DMS79 (cell line): ENCODE measurements around the gene BNC2.
"Not testable (repeated sequence)": the region's sequence is repeated elsewhere in the genome, so short reads cannot be mapped to it uniquely, and the experiment has no call there.

Experiments
- DNase-seq: peaks from one replicate; lab custom pipeline; 2025; lab: John Stamatoyannopoulos, UW

The BNC2 gene

DNA sequence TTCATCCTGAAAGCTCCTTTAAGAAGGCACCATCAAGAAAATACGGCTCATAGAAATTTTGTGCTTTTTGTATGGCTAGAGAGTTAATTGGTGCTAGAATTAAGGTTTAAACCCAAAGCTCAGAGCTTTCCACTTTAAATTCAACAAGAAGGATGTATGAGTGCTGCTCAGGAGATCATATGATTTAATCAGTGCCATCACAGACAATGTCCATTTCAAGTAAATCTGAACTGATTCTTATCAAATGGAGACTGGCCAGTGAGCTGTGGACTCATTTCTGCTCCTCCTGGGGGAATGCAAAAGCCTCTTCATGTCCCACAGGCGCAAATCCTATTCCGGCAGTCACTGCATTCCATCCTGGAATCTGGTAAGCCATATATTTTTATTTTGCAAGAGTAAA, 327.2 kb downstream of the BNC2 start:
- DNase-seq: no peak

DNA sequence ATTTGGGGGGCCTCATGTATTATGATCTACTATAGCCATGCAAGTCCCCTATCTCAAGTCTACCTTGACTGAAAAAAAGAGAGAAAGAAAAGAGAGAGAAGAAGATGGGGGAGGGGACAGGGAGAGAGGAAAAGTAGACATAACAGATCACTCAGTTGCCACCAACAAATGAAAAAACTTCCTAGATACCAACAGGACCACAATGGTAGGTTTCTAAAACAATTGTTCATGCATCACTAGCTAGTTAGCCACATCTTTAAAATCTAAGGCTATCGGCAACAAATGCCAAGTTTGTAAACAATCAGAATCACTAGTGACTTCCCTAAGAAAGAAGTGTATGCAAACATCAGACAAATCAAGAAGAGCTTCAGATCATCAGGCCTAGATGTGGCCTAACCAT, 328.2 kb downstream of the BNC2 start:
- DNase-seq: no peak

DNA sequence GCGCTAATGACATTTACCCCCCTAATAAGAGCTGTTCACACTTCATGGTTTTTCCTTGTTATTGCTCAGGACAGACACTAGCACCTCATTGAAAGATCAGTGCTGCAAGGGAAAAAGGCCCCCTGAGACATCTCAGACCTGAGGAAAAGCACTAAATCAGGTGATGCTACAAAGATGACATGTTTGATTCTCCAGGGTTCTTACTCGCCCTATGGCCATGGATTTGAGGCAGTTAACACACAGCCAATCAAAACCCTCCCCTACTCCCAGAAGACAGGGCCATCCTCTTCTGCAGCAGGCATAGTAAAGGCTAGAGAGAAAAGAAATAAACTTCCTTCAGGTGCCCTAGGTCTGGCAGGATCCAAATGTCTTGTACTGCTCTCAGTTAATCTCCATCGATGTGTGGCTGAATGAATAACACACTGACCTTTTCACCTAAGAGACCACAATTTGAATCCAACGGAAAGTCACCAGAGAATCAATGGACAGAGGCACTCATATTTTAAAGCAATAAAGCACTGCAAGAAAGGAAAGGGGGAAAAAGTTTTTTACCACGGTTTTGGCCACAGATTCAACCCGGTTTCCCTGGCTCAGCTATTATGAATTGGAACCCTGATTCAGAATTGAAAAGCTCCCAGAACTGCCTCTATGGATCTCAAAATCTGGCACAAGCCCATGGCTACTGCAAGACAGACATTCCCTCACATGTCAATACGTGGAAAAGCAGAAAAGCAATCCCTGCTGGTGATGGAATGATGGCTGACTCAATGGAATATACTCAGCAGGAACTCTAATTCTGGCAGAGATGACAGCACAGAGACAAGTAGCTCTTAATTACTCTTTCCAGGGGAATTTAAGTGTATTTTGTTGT, 329.5 kb downstream of the BNC2 start:
- no peak for DNase-seq

DNA sequence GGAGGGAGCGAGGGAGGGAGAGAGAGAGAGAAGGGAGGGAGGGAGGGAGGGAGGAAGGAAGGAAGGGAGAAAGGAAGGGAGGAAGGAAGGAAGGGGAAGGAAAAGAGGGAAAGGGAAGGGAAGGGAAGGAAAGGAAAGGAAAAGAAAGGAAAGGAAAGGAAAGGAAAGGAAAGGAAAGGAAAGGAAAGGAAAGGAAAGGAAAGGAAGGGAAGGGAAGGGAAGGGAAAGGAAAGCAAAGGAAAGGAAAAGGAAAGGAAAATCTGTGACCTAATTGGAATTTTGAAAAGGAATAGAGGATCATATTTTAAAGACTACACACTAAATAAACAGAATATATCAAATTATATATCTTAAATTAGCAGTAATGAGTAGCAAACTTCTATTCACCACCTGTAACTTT, 330.8 kb downstream of the BNC2 start:
- not testable (repeated sequence) for DNase-seq

DNA sequence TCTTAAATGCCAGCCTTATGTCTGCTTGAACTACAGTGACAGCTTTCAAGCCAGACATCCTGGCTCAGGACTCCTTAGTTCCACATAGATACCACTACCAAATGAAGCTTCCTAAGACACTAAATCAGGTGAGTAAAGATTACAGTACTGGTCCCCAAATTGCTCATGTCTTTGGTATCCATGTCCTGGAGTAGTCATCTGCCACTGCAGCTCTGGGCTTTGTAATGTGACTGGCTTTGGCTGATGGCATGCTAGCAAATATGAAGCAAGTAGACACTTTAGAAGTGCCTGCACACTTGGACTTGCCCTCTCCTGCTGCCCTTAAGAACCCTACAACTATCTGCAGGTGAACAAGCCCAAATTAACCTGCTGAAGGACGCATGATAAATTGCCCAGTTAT, 334.9 kb downstream of the BNC2 start:
- DNase-seq: no peak

DNA sequence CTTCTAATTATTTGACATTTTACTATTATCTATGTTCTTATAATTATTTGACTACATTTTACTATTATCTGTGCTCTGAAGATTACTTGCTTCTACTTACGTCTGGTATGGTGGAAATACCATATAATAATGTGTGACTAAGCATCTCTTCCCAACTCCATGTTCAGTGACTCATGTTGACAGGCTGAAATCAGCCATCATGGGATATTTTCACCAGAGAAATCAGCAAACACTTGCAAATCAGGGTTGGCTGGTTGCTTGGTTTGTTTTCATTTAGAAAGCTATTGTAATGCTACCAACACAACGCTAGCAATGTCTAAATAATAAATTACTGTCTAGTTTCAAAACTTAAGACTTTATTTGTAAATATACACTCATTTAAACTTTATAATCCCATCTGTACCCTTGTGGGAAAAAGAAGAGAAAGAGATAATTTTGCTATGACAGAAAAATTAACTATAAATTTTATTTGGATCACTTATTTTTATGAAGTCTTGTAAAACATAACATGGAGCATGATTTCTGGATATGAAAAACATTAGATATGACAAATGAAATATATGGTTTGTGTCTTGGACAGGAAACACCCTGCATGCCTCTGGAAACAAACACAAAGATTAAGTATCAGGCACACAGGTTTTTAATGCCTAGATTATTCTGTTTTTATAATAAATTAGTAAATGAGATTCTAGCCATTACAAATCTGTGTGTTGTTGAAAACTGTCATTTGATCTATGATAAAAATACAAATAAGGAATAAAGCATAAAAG, 337.6 kb downstream of the BNC2 start:
- no peak for DNase-seq

DNA sequence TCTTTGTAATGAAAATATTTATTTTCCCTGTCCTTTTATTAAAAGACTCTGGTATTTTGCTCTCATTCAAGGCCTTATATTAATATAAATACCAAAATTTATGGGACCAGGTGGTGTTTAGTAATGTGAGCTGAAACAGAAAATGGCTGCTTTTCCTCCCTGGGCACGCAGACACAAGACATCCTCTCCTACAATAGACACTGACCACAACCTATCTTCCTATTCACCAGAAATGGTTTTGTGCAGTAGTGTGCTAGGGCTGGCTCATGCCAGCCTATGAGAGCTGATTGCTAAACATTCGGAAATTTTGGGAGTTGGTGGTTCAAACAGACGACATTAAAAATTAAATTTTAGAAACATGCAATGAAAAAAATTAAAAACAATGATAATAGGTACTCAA, 338.2 kb downstream of the BNC2 start:
- DNase-seq: no peak

DNA sequence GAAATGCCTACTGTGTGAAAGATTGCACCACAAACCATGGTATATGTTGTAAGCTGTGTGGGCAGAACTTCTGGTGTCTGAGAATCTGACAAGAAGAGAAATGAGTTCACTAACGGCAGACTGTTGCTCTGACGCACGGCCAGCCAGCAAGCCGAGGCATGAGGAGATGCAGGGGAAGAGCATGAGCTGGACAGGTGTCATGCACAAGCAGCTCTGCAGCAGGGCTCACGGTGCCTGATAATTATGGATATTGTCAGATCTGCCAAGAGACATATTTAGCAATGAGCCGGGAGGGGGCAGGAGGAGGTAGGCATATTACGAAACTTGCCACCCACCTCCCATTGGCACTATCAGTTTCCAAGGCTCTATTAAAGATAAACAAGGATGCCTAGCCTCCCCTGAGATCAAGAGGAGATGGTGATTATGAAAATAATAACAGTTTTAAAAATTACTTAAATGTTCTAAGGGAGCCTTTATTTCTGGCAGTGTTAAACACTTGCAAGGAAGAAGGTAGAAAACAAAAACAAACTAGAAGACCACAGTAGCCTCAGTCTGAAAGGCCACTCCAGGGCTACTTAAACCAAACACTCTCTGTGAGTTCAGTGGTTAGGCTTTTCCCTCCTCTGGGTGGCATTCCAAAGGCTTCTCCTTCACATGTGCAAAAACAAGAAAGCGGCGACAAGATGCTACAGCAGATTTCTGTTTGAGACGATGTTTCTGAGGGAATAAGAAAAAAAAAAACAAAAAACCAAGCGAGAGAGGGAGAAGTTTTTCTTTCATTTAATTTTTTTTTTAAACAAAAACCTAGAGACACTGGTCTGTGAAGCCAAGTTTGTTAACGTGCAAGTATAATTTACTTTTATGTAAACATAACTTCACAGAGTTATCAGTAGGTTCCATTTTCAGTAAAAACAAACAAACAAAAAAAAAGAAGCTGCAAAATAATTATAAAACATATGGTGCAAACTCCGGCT, 339.5 kb downstream of the BNC2 start:
- no peak for DNase-seq

DNA sequence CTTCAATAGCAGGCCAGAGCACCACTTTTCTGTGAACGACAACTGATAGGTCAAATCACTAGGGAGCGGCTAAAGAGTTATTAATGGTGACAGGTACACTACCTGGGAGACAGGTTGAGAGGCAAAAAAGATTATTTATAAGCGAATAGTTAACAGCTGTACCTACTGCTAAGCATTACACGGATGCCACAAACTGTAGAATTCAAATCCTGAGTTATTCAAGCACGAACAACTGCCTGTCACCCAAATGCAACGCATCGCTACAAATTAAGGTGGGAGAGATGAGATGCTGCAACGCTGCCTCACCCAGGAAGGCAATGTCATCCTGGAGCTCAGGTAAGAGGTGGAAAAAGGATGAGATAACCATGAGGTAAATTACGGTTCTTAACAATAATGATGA, 342.9 kb downstream of the BNC2 start:
- no peak for DNase-seq

DNA sequence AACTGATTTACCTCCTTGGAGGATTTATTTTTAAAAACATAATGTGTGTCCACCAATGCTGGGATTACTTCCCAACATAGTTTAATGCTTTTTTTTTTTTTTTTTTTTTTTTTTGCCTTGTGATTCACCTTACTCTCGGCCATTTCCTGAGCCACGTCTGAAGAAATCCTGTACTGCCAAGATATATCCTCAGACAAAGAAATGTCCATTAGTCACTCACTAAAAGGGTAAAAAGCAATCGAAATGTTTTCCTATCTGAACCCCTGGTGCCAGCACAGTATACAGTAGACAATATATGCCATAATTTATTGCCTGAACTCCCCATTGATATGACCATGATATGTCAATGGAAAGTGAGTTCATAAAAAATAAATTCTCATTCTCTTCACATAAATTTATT, 344.1 kb downstream of the BNC2 start:
- DNase-seq: no peak

DNA sequence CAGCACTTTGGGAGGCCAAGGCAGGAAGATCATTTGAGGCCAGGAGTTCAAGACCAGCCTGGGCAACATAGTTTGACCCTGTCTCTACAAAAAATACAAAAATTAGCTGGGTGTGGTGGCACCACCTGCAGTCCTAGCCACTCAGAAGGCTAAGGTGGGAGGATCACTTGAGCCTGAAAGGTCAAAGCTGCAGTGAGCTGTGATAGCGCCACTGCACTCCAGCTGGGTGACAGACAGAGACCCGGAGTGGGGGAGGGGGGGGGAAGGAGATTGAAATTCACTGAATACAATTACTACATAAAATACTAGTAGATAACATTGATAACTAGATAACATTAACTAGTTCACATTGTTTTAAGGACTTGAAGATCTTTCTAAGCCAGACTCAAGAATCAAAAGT, 345.6 kb downstream of the BNC2 start:
- DNase-seq: no peak

DNA sequence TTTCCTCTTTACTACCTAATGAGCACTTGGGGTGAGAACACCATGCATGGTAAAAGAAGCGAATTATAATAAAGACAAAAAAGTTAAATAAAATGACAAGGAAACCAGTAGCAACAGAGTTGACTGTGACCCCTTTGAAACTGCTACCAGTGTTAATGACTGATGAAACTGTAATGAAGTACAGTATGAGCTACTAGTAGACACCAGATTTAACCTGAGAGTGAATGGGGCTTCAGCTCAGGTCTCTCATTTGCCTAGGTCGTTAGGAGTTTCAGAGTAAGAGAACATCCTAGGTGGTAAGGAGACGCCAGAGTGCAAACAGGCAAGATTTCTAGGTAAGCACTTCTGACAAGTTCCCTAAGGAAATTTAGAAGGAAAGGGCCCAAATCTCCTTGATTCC, 346.4 kb downstream of the BNC2 start:
- DNase-seq: no peak

DNA sequence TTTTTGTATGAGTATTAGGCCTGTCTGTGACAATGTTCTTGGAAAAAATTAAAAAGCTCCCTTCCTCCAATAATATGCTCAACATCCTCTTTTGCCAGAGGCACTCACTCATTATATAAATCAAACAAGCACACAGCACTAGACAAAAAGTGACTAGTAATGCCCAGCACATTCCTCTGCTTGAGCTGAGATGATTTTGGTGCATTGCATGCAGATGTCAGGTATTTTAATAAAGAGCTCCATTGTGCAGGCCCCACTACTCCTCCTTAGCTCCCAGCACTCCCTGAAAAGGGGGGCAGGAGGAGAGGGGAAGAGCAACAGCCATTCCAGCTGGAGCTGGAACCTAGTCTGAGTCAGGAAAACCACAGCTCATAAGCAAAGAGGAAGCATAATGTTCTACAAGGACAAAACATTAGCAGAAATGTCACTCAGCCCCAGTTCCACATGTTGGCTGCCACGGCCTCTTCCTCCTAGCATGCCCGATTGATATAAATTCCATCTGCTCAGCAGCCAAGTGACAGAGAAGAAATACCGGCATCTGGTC, 348.5 kb downstream of the BNC2 start:
- DNase-seq: no peak

DNA sequence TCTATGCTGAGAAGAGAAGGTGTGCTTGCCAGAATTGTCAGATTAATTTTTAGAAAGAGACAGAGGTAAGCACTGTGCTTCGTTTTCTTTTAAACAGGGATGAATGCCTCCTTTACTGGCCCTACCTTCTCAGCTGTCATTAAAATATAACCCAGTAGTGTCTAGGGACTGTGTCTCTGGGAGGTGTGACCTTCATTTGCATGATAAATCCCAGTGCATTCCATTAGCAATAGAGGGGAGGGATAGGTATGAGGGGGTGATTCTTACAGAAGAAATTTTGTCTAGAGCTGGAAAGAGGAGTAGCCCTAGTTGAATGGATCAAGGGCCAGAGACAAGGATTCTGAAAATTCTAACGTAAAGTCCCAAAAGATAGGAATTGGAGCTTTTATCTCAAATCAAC, 351.5 kb downstream of the BNC2 start:
- no peak for DNase-seq

DNA sequence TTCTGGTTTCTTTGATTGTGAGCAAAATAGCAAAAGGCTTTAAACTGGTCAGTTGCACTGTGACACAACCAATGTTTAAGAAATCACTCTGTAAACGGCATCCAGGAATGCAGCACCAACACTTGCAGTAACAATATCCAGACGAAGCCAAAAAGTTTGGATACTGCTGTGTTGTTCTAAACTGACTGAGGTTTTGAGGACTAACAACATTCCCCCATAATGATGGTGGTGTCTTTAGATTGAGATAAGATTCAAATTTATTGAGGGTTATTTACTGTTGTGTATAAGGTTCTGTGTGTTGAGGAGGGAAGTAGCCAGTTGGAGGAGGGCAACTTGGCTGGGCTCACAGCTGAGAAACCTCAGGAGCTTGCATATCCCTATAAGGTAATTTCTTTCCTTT, 353.6 kb downstream of the BNC2 start:
- no peak for DNase-seq

DNA sequence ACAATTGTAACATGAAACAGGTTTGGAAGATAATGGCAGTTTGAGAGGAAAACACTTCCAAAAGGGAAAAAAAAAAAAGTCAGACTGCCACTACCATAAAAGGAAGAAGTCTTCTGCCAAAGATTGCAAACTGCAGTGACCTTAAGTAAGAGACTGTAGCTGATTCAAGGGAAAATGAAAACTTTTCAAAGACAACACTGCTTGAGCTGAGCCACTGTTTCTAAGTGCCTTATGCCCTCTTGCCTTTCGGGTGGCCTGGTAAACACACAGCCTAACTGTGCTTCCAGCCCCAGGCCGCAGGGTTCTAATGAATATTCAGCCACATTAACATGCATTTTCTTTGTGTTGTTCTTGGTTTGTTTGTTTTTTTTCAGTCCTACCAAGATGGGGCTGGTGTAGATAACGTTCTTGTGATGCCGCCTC, 354.6 kb downstream of the BNC2 start:
- no peak for DNase-seq

DNA sequence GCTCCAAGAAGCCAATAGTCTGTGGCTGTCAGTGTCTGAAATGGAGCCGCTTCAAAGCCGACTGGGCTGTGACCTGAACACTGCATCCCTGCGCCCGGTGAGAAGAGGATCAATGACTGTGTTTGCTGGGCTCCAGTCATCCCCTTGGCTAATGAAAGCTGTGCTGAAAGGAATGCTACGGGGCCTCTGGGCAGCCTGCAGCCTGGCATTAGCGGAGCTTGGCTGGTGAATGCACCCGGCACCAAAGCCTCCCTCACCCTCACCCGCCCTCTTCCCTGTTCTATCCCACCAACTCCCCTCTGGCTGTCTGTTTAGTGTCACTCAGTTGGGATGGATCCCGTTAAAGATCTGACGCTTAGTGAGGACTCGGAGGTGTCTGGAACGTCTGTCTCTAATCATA, 355.3 kb downstream of the BNC2 start:
- no peak for DNase-seq

DNA sequence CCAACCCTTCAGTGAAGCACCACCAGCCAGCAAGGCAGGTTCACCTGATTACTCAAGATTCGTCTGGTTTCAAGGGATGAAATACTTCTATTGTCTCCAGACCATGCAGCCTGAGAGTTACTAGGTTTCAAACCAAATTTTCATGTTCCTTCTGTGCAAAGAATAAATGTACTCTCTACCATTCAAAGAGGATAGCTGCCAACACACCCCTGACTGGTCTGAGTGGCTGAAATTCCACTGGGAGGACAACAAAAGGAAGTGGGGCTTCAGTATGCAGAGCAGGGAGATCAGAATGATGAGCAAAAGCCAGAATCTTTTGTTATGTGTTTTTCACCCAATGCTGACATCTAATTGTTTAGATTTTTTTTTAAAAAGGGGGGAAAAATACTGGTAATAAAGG, 356.3 kb downstream of the BNC2 start:
- DNase-seq: no peak

DNA sequence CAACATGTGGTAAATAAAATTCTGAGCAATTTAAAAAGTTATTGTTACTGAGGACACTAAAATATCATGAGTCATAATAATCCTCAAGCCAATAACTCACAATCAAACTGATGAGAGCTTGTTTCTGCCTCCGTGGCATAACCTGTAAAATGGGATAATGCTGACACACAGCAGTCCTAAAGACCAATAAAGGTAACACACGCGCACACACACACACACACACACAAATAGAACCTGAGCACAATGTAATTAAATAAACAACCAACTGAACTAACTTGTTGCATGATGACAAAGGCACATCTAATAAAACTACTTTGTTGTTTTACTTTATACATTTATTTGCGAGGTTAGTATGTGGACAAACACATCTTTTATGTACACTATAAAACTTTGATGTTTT, 358.2 kb downstream of the BNC2 start:
- DNase-seq: no peak

DNA sequence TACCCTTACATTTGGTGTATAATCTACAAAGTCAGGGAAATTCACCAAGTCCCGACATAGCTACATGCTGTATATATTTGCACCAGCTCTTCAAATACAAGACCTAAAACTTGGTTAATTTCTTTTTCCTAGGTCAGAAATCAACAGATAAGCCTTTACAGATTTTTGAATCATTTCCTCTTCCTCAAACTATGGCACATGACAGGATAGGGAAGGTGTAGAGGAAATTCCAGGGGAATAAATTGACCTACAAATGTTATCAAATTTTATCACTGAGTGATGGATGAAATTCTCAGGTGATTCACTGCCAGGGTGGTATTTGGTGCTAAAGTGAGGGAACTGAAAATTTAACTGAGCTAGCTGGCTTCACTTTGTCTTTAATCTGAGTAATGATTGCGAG, 360.0 kb downstream of the BNC2 start:
- no peak for DNase-seq

DNA sequence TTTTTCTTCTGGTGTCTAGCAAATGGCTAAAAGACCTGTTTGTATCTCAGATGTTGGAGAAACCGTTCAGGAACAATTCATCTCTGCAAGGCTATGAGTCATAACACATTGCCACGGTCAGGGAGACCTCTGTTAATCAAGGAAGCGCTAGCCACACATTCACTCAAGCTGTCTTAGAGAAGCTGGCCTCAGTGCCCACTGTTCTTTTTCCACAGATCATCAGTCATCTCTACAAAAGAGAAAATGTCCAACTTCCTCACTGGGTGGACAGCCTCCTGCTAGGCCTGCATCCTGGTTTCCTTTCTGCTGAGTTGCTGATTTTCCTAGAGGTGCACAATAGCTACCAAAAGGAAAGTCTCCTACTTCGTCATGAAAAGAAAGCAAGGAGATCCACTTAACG, 360.5 kb downstream of the BNC2 start:
- no peak for DNase-seq

DNA sequence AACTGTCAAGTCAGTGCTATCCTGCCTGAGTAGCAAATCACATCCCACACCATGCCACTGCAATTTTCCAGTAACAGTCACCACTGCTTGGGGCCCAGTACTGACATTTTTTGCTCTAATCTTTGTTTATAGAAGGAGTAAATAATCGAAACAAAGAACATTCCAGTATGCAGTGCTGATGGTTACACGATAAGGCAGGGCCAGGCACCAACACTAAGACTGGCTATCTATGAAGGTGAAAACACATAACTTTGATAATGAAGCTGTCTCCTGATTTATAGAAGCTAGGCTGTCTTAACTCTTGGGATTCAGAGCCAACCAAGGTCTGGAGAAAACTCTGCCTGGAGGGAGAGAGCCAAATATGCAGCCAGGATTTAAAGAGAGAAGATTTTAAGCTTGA, 365.3 kb downstream of the BNC2 start:
- no peak for DNase-seq
